Testis (tissue), 5 donors: ENCODE measurements around the gene SDHAF3. TPM values are rescaled to one million over a fixed set of nuclear protein-coding genes. Genes with fewer than 3 reads are reported as not detected.
A peak's percentile ranks its signal among the peaks of the same experiment; 100 is the strongest.
"Not testable (repeated sequence)": the region's sequence is repeated elsewhere in the genome, so short reads cannot be mapped to it uniquely, and the experiment has no call there.

Experiments
- DNase-seq: peaks from one replicate; pipeline ENCODE4 v3.0.0-alpha.2; 2019
- H3K27ac ChIP-seq, 2 donors: fragments of 200-600 bp; sonication (generic); one replicate each; pipeline ENCODE4 v1.5.1; 2019
- H3K27me3 ChIP-seq: fragments of 200-600 bp; sonication (generic); one replicate; pipeline ENCODE4 v1.5.1; 2019
- H3K36me3 ChIP-seq: fragments of 200-600 bp; sonication (generic); one replicate; pipeline ENCODE4 v1.5.1; 2017; ENCODE audit warnings: low read depth; ENCODE audit errors: missing control alignments
- H3K4me1 ChIP-seq: fragments of 200-600 bp; sonication (generic); one replicate; pipeline ENCODE4 v1.5.1; 2019
- H3K4me3 ChIP-seq, 2 donors: fragments of 200-600 bp; sonication (generic); one replicate each; pipeline ENCODE4 v1.5.1; 2017 to 2019
- H3K9me3 ChIP-seq: fragments of 200-600 bp; sonication (generic); one replicate; pipeline ENCODE4 v1.5.1; 2017
- CTCF ChIP-seq, 3 experiments: fragments of 450-650 bp in 2 of 3; fragments of 200-600 bp in 1 of 3; sonication (generic) in 1 of 3; IDR thresholded peaks; one replicate each; pipeline ENCODE4 v1.5.1; 2016 to 2019; ENCODE audit warnings: antibody characterized with exemption in 3 of 3, mild to moderate bottlenecking in 2 of 3, moderate library complexity in 1 of 3
- POLR2A ChIP-seq: fragments of 450-650 bp; IDR thresholded peaks from one replicate; pipeline ENCODE4 v1.6.1; 2017; ENCODE audit warnings: antibody characterized with exemption, mild to moderate bottlenecking, moderate library complexity
- WGBS, 2 donors: methylation state at CpG; one replicate each; pipeline ENCODE4 v1.1.5; 2018; 5-methylcytosine and 5-hydroxymethylcytosine counted together
- intact Hi-C: fragments of 100-400 bp; cut with DNase I; formaldehyde crosslinking; loops from one replicate; pipeline ENCODE4 v1.15.1; 2023; ENCODE audit warnings: low total_unique reads
- long read RNA-seq, 2 donors: transcript quantifications; one replicate each; lab custom pipeline, GENCODE V29; 2026
- polyA plus RNA-seq: library from polyadenylated mRNA; stranded (reverse); fragments of 350-450 nt; fragmentation: Illumina TruSeq; extraction: RNeasy Lipid Tissue Mini Kit (QIAGEN cat#74804); gene quantifications from one replicate; pipeline ENCODE4 v1.2.3, GENCODE V29; 2014; ENCODE audit warnings: low read depth, low replicate concordance; ENCODE audit not compliant: insufficient read depth
- total RNA-seq, 2 donors: library from RNA; depleted of rRNA; stranded (reverse); fragments of >200 nt; gene quantifications; one replicate each; pipeline ENCODE4 v1.2.3, GENCODE V29; 2016

Gene SDHAF3
- total RNA-seq (10 to 100 TPM; 17.1 to 24.4 TPM), polyA plus RNA-seq (28.6 TPM)
- long read RNA-seq, donor 1, transcript SDHAF3-202 (2 exons, 2,060 nt): major isoform, 22 of 34 reads
- long read RNA-seq, donor 1, partial matches to known transcripts: 6 of 34 reads
- long read RNA-seq, donor 1, other reads (novel, unspliced or antisense): 5 of 34 reads
- long read RNA-seq, donor 2, transcript SDHAF3-202 (2 exons, 2,060 nt): major isoform, 18 of 19 reads
- long read RNA-seq, donor 2, partial matches to known transcripts: 0 of 19 reads
- long read RNA-seq, donor 2, other reads (novel, unspliced or antisense): 0 of 19 reads

- Histone ChIP-seq H3K9me3 (no peaks in the 10 kb centered on the region), H3K36me3 (no peaks in the 10 kb centered on the region), H3K4me3 (peak within 1 kb of the TSS; percentile 77 to 79), H3K27ac (peak within 1 kb of the TSS; percentile 39 to 80), H3K4me1 (no peaks in the 10 kb centered on the region), H3K27me3 (no peaks in the 10 kb centered on the region)
- 0 to 2% methylated on average over 27 to 59 of the region's 59 CpGs for WGBS, 2 donors
- peak; percentile 98 for DNase-seq
- intact Hi-C loops: no loop called here
- TF ChIP-seq CTCF (IDR thresholded peaks at IDR 0.05): no peak
- TF ChIP-seq POLR2A: peak; percentile 22
Observed at GRCh38 chr7:97117372-97118188, at the start of gene SDHAF3. Gene SDHAF3, plus strand, starts transcription at chr7:97117698. Its CDS starts 26 bp downstream, at chr7:97117724.

- intact Hi-C loops, H3K27me3 ChIP-seq, H3K4me3 ChIP-seq, H3K36me3 ChIP-seq, H3K9me3 ChIP-seq, DNase-seq, H3K4me1 ChIP-seq, H3K27ac ChIP-seq: not testable (repeated sequence)
- WGBS, 2 donors: 74 to 77% methylated on average over 2 of the region's 2 CpGs
Observed at GRCh38 chr7:97072025-97072424, 45.5 kb upstream of the SDHAF3 start.

GRCh38 chr7:97075928-97076327 is 41.6 kb upstream of the SDHAF3 start:
- Histone ChIP-seq H3K27ac (no peak overlapping the region), H3K4me1 (no peaks in the 10 kb centered on the region), H3K9me3 (no peaks in the 10 kb centered on the region), H3K27me3 (no peaks in the 10 kb centered on the region), H3K4me3 (no peak overlapping the region), H3K36me3 (no peaks in the 10 kb centered on the region)
- no peak for DNase-seq
- intact Hi-C loops: no loop called here
- 89 to 96% methylated on average over 1 to 7 of the region's 7 CpGs for WGBS, 2 donors
- no peak for TF ChIP-seq CTCF (IDR thresholded peaks at IDR 0.05)
- TF ChIP-seq POLR2A: no peak

- no peak for DNase-seq
- no peaks in the 10 kb centered on the region for H3K9me3 ChIP-seq
- no peaks in the 10 kb centered on the region for H3K4me1 ChIP-seq
- no peak overlapping the region for H3K4me3 ChIP-seq
- no peaks in the 10 kb centered on the region for H3K36me3 ChIP-seq
- no peaks in the 10 kb centered on the region for H3K27me3 ChIP-seq
- 81% methylated on average over 9 of the region's 9 CpGs for WGBS, 2 donors
- intact Hi-C loops: no loop called here
- TF ChIP-seq CTCF (IDR thresholded peaks at IDR 0.05) (no peak), POLR2A (no peak)
- H3K27ac ChIP-seq: no peak overlapping the region
Observed at GRCh38 chr7:97078023-97078969, 39.2 kb upstream of the SDHAF3 start.
